Progenitor cell of endocrine pancreas (in vitro differentiated cells): ENCODE measurements around the gene AGTPBP1. TPM values are rescaled to one million over a fixed set of nuclear protein-coding genes. Genes with fewer than 3 reads are reported as not detected.

ENCODE experiments used
- DNase-seq: peaks from one replicate; pipeline ENCODE4 v3.0.0; 2021; ENCODE audit warnings: low spot score; ENCODE audit not compliant: unreplicated experiment
- H3K27ac Mint-ChIP-seq: 2 replicates; pipeline ENCODE4 v1.8.0; 2021; ENCODE audit warnings: mild to moderate bottlenecking, moderate library complexity, mixed read lengths
- H3K27me3 Mint-ChIP-seq: 2 replicates; pipeline ENCODE4 v1.8.0; 2021; ENCODE audit warnings: mixed read lengths
- H3K36me3 Mint-ChIP-seq: 2 replicates; pipeline ENCODE4 v1.8.0; 2022; ENCODE audit warnings: mixed read lengths; ENCODE audit not compliant: insufficient read depth
- H3K4me1 Mint-ChIP-seq: 2 replicates; pipeline ENCODE4 v1.8.0; 2021; ENCODE audit warnings: low read depth, mixed read lengths
- H3K4me3 Mint-ChIP-seq: 2 replicates; pipeline ENCODE4 v1.8.0; 2021; ENCODE audit warnings: low read depth, mild to moderate bottlenecking, moderate library complexity, mixed read lengths
- H3K9me3 Mint-ChIP-seq: 2 replicates; pipeline ENCODE4 v1.8.0; 2021; ENCODE audit warnings: low read depth, mixed read lengths
- CTCF ChIP-seq: fragments of 200-600 bp; sonication (generic); IDR thresholded peaks from one replicate; pipeline ENCODE4 v1.5.0; 2021; ENCODE audit warnings: antibody characterized with exemption, mild to moderate bottlenecking; ENCODE audit not compliant: unreplicated experiment
- total RNA-seq: library from RNA; stranded (reverse); gene quantifications from 2 replicates; pipeline ENCODE4 v1.2.1, GENCODE V29; 2021

AGTPBP1 gene
- total RNA-seq, 1 donor from 2014 or later = 44.3 TPM

- H3K4me1 Mint-ChIP-seq = peaks cover 2% of the 10 kb centered on the region
- no peaks in the 10 kb centered on the region for H3K27me3 Mint-ChIP-seq
- no peak for DNase-seq
- no peak overlapping the region for H3K27ac Mint-ChIP-seq
- no peaks in the 10 kb centered on the region for H3K9me3 Mint-ChIP-seq
- H3K4me3 Mint-ChIP-seq = no peak overlapping the region
- H3K36me3 Mint-ChIP-seq = peaks cover 3% of the 10 kb centered on the region
- TF ChIP-seq CTCF = no peak
These were observed 135.8 kb downstream of the AGTPBP1 start for GRCh38 chr9:85605905-85606304.

DNA sequence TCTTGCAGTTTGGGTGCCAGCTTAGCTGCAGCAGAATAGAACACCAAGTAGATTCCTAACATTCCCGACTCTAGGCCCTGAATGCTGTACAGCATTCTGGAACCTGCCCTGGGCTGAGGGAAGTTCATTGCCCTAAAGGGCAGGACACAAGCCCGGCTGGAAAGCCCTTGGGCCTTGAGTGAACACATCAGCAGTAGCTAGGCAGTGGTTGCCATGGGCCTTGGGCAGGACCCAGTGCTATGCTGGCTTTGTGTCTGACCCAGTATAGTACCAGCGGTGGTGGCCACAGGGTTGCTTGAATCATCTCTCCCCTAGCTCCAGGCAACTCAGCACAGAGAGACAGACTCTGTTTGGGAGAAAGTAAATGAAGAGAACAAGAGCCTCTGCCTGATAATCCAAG is 137.8 kb downstream of the AGTPBP1 start:
- H3K27ac Mint-ChIP-seq = no peak overlapping the region

DNA sequence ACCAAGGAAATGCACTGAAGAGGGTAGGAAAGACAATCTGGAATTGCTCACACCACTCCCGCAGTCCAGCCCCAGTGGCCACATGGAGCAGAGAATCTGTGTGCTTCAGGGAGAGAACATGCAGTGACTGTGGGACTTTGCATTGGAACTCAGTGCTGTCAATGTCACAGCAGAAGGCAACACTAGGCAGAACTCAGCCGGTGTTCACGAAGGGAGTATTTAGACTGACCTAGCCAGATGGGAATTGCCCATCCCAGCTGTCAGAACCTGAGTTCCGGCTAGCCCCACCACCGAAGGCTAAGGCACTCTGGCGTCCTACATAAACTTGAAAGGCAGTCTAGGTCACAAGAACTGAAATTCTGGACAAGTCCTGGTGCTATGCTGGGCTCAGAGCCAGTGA is 139.0 kb downstream of the AGTPBP1 start:
- no peaks in the 10 kb centered on the region for H3K27me3 Mint-ChIP-seq
- no peaks in the 10 kb centered on the region for H3K4me1 Mint-ChIP-seq
- no peaks in the 10 kb centered on the region for H3K9me3 Mint-ChIP-seq
- H3K27ac Mint-ChIP-seq = peak overlapping the region; percentile 18
- DNase-seq = no peak
- TF ChIP-seq CTCF = no peak
- peaks cover 4% of the 10 kb centered on the region for H3K36me3 Mint-ChIP-seq
- H3K4me3 Mint-ChIP-seq = no peak overlapping the region

More for the DNA sequence above, 137.8 kb downstream of the AGTPBP1 start:
- peaks cover 4% of the 10 kb centered on the region for H3K36me3 Mint-ChIP-seq
- H3K9me3 Mint-ChIP-seq = no peaks in the 10 kb centered on the region
- DNase-seq = no peak
- H3K4me3 Mint-ChIP-seq = no peak overlapping the region
- no peak for TF ChIP-seq CTCF
- no peaks in the 10 kb centered on the region for H3K27me3 Mint-ChIP-seq
- peaks cover 2% of the 10 kb centered on the region for H3K4me1 Mint-ChIP-seq

- no peak overlapping the region for H3K4me3 Mint-ChIP-seq
- no peaks in the 10 kb centered on the region for H3K4me1 Mint-ChIP-seq
- no peak overlapping the region for H3K27ac Mint-ChIP-seq
- no peaks in the 10 kb centered on the region for H3K9me3 Mint-ChIP-seq
- peaks cover 3% of the 10 kb centered on the region for H3K36me3 Mint-ChIP-seq
- TF ChIP-seq CTCF = no peak
- H3K27me3 Mint-ChIP-seq = no peaks in the 10 kb centered on the region
- DNase-seq = no peak
These were observed 141.0 kb downstream of the AGTPBP1 start for GRCh38 chr9:85600675-85601263.

DNA sequence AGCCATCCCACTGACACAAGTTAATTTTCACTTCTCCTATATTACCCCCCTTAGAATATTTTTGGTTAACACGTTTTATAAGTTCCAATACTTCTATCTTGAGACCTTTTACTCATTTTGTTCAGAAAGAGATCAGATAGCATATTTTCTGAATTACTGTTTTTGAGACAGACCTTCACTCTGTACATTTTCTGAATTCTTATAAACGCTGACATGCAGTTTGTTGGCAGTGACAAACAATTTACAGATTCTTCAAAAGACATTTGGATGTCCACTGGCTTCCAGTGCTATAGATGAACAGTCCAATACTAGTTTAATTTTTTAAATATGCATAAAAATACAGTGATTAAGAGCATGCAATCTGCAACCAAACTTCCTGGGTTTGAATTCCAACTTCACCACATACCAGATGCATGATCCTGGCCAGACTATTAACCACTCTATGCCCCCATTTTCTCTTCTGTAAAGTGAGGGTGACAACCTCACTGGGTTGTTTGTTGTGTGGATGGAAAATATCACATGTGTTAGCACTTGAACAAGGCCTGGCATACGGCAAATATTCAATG is 142.1 kb downstream of the AGTPBP1 start:
- Mint-ChIP-seq H3K36me3 (peaks cover 3% of the 10 kb centered on the region), H3K27ac (peak overlapping the region; percentile 21), H3K9me3 (no peaks in the 10 kb centered on the region), H3K4me1 (no peaks in the 10 kb centered on the region), H3K27me3 (no peaks in the 10 kb centered on the region), H3K4me3 (no peak overlapping the region)
- TF ChIP-seq CTCF = no peak
- DNase-seq = no peak
